HK-2 (cell line): Measurements from ENCODE around the gene GMCL2.

ENCODE experiments used
- DNase-seq: peaks from one replicate; pipeline ENCODE4 v3.0.0-alpha.2; 2018; ENCODE audit not compliant: unreplicated experiment

The GMCL2 gene

GRCh38 chr5:178182158-178182876 lies 4.9 kb downstream of the GMCL2 start:
- DNase-seq, result no peak

DNA sequence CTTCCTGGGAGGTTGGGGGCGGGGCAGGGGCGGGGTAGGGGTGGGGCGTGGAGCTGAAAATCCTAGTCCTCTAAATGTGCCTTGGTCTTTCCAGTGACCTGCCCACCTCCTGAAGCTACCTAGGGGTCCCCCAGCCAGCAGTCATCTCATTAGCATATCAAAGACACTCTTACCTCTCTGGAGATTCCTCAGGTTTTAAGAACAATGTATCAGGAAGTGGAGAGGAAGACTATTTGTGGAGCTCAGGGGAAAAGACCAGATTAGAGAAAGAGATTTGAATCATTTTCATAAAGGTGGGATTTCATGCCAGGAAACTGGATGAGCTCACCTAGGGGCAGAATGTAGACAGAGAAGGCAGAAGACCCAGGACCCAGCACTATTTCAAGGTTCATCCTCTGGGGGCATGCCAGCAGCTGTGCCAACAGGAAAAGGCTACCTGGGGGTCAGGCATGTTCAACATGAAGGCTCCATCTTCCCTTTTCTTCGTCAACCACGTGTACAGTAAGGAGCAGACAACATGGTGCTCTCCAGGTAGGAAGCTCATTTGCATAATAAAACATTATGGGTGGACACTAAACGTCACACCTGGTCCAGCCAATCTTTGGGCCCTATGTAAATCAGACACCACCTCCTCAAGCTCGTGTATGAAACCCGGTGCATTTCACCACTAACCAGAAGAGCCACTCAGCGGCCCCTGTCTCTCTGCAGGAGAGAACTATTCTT lies 6.9 kb downstream of the GMCL2 start:
- DNase-seq, result no peak

DNA sequence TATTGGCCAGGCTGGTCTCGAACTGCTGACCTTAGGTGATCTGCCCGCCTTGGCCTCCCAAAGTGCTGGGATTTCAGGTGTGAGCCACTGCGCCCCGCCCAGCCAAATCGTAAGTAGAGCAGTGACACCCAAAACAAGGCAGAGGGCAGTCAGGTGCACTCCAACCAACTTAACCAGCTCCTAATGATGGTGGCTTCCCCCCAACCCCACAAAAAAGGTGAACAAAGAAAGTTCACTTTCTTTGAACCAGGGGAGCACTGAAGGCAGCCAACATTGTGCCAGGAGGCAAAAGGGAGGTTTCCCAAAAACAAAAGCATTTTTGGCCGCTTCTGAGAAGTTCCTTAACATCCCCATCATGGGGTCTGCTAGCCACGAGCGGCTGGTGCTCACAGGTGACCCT lies 9.6 kb downstream of the GMCL2 start:
- DNase-seq, result no peak

DNA sequence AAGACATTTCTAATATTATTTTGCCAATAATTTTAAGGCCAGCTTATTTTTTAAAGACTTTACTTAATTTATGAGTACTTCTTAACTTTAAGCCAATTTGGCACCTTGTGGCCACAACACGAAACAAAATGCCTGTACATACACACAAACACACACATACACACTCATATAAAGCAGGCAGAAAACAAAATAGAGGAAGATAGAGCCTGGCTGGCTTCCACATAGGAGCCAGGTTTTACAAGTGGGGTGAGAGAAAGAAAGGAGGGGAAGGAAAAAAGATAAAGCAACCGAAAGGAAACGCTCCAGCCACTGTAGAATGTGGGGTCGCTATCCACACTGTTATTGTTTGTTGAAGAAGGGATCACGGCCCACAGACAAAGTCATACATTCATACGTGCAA lies 10.4 kb downstream of the GMCL2 start:
- DNase-seq, result no peak

GRCh38 chr5:178174456-178174855 lies 12.7 kb downstream of the GMCL2 start:
- no peak for DNase-seq

DNA sequence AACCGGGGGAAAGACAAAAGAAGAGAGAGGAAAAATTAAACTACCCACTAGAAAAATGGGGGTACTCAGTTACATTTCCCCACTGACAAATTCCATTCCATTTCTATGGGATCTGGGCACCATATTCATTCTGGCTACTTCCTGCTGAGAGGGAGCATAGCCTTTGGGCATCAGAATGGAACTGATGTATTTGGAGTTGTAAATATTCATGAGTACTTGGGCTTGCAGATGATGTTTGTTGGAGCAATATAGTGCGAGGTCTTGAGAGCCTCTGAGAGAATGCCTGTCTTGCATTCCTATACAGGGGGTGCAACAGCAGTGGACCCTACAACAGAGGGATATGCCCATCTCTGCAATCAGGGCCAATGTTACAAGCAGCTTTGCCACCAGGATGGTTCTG lies 16.7 kb downstream of the GMCL2 start:
- no peak for DNase-seq

DNA sequence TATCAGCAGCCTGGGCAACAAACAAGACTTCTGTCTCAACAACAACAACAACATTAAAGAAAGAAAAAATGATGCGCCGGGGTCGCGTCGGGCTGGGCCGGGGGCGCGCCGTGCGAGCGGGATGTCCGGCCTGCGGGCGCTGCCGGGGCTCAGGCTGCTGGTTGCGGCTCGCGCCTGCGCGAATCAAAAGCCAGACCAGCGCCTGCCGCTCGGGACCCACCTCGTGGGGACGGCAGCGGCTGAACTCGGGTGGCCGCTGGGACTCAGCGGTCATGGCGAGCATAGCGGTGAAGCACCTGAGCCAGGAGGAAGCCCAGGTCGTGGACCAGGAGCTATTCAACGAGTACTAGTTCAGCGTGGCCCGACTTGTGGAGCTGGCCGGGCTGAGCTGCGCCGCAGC lies 21.6 kb downstream of the GMCL2 start:
- DNase-seq, result no peak

- peak; percentile 82 for DNase-seq
Measured at GRCh38 chr5:178163772-178164735, 23.1 kb downstream of the GMCL2 start.

GRCh38 chr5:178162481-178162880 lies 24.7 kb downstream of the GMCL2 start:
- no peak for DNase-seq

DNA sequence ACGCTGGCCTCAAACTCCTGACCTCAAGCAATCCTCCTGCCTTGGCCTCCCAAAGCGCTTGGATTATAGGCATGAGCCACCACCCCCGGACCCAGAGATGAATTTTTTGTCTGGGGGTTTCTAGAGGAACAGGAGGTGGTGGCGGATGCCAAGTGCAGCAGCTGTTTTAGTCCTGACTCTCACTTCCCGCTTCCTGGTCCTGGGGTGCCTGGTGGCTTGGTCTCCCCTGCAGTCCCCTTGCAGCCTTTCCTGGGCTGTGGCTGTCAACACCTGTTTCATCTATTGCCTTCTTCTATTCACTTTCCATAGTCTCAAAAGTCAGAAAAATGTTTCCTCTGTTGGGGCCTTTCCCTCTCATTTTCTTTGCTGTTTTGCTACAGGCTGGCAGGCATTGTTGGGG lies 27.0 kb downstream of the GMCL2 start:
- DNase-seq, result no peak

DNA sequence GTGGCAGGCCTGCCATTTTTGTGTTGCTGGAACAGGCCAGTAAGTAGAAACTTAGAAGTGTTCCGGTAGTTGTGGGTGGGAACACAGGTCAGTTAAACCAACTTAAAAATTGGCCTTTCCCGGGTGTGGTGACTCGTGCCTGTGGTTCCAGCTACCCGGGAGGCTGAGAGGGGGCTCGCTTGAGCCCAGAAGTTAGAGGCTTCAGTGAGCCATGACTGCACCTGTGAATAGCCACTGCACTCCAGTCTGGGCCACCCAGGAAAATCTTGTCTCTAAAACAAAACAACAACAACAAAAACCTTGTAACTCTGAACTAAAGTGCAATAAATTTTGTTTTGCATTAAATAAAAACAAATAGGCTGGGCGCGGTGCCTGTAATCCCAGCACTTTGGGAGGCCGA lies 32.1 kb downstream of the GMCL2 start:
- DNase-seq, result no peak

- DNase-seq, result peak; percentile 94
Measured at GRCh38 chr5:178153530-178154340, 33.4 kb downstream of the GMCL2 start, which contains the start of gene NHP2. NHP2 (minus strand) TSS chr5:178153885; CDS start chr5:178153817, 68 bp downstream.

GRCh38 chr5:178152491-178153444 lies 34.4 kb downstream of the GMCL2 start:
- DNase-seq, result no peak

DNA sequence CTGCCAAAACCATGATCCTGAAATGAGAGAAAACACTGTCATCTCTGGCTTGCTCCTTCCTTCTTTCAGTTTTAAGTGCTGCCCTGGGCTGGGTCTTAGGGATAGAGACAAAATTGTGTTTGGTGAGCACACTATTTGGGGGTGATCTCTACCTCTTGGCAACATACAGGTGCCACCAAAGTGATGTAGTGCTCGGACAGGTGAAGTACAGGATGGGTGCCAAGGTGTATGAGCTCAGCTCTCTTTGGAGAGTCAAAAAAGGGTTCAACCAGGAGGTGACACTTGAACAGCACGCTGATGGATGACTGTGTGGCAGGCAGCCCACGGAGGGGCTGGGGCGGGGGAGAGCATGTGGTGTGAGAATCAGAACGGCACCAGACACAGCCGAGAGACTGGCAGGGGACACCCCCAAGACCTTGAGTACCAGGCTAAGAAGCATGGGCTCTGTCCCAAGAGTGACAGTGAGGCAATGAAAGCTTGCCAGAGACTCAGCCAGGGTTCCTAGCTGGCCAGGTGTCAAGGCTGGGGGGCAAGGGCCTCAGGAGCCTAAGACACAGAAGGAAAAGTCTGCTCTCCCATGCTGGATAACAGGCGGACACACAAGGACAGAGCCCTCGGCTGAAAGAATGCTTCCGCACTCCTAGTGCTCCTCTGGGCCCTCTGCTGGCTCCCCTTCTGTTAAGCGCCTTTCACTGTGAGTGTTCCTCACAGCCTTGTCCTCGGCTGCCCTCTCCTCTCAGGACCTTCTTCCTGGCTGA lies 36.0 kb downstream of the GMCL2 start:
- DNase-seq, result no peak

- DNase-seq, result no peak
Measured at GRCh38 chr5:178149199-178149932, 37.8 kb downstream of the GMCL2 start.

DNA sequence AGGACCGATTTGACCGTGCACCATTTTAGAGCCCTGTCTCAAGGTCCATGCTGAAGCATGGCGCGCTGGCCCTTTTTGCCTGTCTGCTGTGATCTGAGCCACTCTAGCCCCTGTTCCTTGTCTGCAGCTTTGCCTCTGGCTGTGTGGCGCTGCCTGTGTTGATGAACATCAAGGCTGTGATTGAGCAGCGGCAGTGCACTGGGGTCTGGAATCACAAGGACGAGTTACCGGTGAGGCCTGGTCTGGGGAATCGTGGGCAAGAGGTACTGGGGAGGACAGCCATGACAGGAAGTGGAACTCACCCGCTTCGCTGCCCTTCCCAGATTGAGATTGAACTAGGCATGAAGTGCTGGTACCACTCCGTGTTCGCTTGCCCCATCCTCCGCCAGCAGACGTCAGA lies 39.8 kb downstream of the GMCL2 start:
- DNase-seq, result no peak

DNA sequence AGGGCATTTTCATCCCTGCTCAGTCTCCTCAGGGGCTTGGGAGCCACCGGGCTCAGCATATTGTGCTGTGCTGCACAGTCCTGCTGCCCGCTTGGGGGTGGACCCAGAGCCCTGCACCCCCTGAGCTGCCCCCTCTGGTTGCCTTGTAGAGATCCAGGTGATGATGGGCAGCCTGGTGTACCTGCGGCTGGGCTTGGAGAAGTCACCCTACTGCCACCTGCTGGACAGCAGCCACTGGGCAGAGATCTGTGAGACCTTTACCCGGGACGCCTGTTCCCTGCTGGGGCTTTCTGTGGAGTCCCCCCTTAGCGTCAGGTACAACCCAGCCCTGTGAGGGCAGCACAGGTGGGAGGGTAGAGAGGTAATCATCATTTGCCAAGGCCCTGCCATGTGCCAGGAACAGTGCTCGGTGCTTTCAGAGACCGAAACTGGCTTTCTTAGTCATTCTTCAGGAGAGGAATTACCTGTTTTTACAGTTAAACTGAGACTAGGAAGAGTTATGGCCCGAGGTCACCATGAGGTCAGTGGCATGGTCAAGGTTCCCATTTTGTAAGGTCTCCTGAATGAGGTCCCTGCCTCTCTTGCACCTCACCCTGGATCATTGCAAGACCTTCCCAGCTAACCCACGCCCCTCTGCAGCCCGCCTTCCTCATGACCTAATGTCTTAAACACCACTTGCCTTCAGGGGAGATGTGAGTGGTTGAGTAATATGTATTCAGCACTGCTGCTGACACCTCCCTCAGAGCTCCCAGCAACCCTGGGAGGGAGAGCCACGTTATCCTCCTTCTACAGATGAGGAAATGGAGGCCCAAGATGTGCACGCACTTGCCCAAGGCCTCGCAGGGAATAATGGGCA lies 41.0 kb downstream of the GMCL2 start:
- DNase-seq, result peak; percentile 53

- no peak for DNase-seq
Measured at GRCh38 chr5:178143901-178144300, 43.3 kb downstream of the GMCL2 start.
